Nephron (organoid): ENCODE measurements around the gene MFSD12.

ENCODE experiments used
- H3K27ac Mint-ChIP-seq, 3 experiments: 2 replicates each; pipeline ENCODE4 v1.8.0; 2020; ENCODE audit warnings: mixed read lengths in 3 of 3, mild to moderate bottlenecking in 2 of 3, moderate library complexity in 1 of 3
- H3K27me3 Mint-ChIP-seq: 2 replicates; pipeline ENCODE4 v1.8.0; 2021; ENCODE audit warnings: low read depth, mild to moderate bottlenecking, moderate library complexity, mixed read lengths
- H3K36me3 Mint-ChIP-seq: 2 replicates; pipeline ENCODE4 v1.8.0; 2020; ENCODE audit warnings: low read depth, mixed read lengths
- H3K4me1 Mint-ChIP-seq: 2 replicates; pipeline ENCODE4 v1.8.0; 2020; ENCODE audit warnings: mixed read lengths
- H3K4me3 Mint-ChIP-seq, 3 experiments: 2 replicates each; pipeline ENCODE4 v1.8.0; 2020; ENCODE audit warnings: mild to moderate bottlenecking in 3 of 3, mixed read lengths in 3 of 3, moderate library complexity in 2 of 3
- H3K9me3 Mint-ChIP-seq: 2 replicates; pipeline ENCODE4 v1.8.0; 2020; ENCODE audit warnings: mixed read lengths
- TF ChIP-seq, protein P1 (sequence below), 3 experiments: fragments of 200-600 bp; sonication (generic); IDR thresholded peaks; one replicate each; pipeline ENCODE4 v1.5.0; 2021; ENCODE audit warnings: antibody characterized with exemption in 3 of 3; ENCODE audit not compliant: unreplicated experiment in 3 of 3

The MFSD12 gene

DNA sequence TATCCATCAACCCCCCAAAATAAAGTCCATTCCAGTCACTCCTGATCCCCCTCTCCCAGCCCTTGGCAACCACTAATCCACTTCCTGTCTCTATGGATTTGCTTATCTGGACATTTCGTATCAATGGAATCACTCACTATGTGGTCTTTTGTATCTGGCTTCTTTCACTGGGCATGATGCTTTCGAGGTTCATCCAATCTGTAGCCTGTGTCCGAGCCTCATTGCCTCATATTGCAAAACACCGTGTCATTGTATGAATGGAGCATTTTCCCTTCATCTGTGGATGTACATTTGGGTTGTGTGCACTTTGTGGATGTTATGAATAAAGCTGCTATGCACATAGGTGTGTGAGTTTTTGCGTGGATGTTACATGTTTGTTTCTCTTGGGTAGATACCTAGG lies 52.7 kb downstream of the MFSD12 start:
- H3K4me3 Mint-ChIP-seq, result peak overlapping the region; percentile 58 to 94 (median 89)
- H3K4me1 Mint-ChIP-seq, result peaks cover 32% of the 10 kb centered on the region
- no peaks in the 10 kb centered on the region for H3K9me3 Mint-ChIP-seq
- peak overlapping the region; percentile 24 to 60 (median 46) for H3K27ac Mint-ChIP-seq
- H3K27me3 Mint-ChIP-seq, result no peaks in the 10 kb centered on the region
- peaks cover 9% of the 10 kb centered on the region for H3K36me3 Mint-ChIP-seq
- TF ChIP-seq, protein P1, sequence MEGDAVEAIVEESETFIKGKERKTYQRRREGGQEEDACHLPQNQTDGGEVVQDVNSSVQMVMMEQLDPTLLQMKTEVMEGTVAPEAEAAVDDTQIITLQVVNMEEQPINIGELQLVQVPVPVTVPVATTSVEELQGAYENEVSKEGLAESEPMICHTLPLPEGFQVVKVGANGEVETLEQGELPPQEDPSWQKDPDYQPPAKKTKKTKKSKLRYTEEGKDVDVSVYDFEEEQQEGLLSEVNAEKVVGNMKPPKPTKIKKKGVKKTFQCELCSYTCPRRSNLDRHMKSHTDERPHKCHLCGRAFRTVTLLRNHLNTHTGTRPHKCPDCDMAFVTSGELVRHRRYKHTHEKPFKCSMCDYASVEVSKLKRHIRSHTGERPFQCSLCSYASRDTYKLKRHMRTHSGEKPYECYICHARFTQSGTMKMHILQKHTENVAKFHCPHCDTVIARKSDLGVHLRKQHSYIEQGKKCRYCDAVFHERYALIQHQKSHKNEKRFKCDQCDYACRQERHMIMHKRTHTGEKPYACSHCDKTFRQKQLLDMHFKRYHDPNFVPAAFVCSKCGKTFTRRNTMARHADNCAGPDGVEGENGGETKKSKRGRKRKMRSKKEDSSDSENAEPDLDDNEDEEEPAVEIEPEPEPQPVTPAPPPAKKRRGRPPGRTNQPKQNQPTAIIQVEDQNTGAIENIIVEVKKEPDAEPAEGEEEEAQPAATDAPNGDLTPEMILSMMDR (IDR thresholded peaks at IDR 0.05; ENCODE audit: unreplicated experiment in 3 of 3), result no peak

DNA sequence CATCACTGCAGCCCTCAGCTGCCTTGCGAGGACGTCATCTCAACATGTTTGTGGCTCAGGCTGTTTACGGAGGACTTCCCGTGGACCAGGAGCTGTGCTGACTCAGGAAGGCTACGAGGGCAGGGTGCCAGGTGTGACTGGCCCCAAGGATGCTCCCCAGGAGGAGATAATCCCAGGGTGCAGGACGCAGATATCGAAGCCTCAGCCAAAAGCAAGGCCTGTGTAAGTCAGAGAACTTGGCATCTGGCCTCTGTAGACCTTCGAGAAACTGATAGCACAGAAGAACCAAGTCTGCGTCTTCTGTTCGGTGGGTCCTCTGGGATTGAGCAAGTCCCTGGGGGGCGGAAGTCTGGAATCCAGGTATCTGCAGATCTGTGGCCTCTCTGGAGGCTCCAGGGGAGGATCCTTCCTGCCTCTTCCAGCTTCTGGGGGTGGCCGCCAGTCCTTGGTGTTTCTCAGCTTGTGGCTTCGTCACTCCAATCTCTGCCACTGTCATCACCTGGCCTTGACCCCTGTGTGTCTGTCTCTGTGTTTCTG lies 54.3 kb downstream of the MFSD12 start:
- TF ChIP-seq, protein P1 (IDR thresholded peaks at IDR 0.05; ENCODE audit: unreplicated experiment in 3 of 3), result no peak
- H3K4me3 Mint-ChIP-seq, result peak overlapping the region in 2 of 3 experiments; percentile 30 to 72
- peak overlapping the region in 1 of 3 experiments; percentile 38 for H3K27ac Mint-ChIP-seq
- no peaks in the 10 kb centered on the region for H3K27me3 Mint-ChIP-seq
- no peaks in the 10 kb centered on the region for H3K9me3 Mint-ChIP-seq
- peaks cover 4% of the 10 kb centered on the region for H3K36me3 Mint-ChIP-seq
- peaks cover 29% of the 10 kb centered on the region for H3K4me1 Mint-ChIP-seq

DNA sequence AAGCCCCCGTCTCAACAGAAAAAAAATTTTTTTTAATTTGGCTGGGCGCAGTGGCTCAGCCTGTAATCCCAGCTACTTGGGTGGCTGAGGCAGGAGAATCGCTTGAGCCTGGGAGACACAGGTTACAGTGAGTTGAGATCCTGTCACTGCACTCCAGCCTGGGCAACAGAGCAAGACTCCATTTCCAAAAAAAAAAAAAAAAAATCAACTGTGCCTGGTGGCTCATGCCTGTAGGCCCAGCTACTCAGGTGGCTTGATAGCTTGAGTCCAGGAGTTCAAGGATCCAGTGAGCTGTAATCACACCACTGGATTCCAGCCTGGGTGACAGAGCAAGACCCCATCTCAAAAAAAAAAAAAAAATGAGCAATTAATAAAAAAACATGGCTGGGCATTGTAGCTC lies 55.6 kb downstream of the MFSD12 start:
- H3K4me1 Mint-ChIP-seq, result peaks cover 23% of the 10 kb centered on the region
- no peak overlapping the region for H3K27ac Mint-ChIP-seq
- H3K4me3 Mint-ChIP-seq, result no peak overlapping the region
- peaks cover 14% of the 10 kb centered on the region for H3K36me3 Mint-ChIP-seq
- peaks cover 3% of the 10 kb centered on the region for H3K27me3 Mint-ChIP-seq
- TF ChIP-seq, protein P1 (IDR thresholded peaks at IDR 0.05; ENCODE audit: unreplicated experiment in 3 of 3), result no peak
- H3K9me3 Mint-ChIP-seq, result no peaks in the 10 kb centered on the region

DNA sequence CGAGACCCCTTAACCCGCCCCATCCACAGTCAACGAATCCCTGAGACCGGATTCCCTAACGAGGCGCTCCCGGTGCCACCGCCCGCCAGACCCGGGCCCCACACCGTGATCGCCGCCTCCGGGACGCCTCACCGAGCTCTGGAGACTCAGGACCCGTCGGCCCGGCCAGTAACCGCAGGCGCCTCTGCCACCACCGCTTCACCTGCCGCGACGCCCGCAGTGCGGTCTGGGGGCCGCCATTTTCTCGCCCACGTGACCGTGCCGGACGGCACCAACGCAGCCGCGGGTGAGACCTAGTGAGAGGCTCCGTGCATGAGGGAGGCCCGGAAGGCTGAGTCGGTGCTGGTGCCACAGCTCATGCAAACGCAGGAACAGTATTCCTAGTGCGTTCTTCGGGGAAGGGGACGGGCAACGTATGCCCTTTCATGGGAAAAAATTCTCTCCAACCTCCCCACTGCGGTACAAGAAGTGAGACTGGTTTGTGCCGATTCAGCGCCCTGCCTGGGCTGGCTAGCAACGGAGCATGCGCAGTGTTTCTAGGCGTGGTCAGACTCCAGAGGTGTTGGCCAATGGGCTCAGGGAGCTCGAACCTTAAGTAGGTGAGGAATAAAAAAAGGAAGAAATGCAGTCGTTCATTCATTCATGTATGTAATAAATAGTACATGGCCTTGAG lies 56.8 kb downstream of the MFSD12 start, which contains the start of gene DOHH:
DOHH (minus strand) TSS at position 246 of the 673 bp plus-strand sequence. CDS start 3,860 bp downstream, outside the sequence.
- H3K4me3 Mint-ChIP-seq, result peak within 1 kb of the TSS; percentile 81 to 90 (median 87)
- peak within 1 kb of the TSS; percentile 97 to 99 (median 99) for H3K27ac Mint-ChIP-seq
- H3K36me3 Mint-ChIP-seq, result peaks cover 22% of the 10 kb centered on the region
- TF ChIP-seq, protein P1 (IDR thresholded peaks at IDR 0.05; ENCODE audit: unreplicated experiment in 3 of 3), result no peak
- H3K27me3 Mint-ChIP-seq, result peaks cover 3% of the 10 kb centered on the region
- peaks cover 17% of the 10 kb centered on the region for H3K4me1 Mint-ChIP-seq
- H3K9me3 Mint-ChIP-seq, result no peaks in the 10 kb centered on the region

DNA sequence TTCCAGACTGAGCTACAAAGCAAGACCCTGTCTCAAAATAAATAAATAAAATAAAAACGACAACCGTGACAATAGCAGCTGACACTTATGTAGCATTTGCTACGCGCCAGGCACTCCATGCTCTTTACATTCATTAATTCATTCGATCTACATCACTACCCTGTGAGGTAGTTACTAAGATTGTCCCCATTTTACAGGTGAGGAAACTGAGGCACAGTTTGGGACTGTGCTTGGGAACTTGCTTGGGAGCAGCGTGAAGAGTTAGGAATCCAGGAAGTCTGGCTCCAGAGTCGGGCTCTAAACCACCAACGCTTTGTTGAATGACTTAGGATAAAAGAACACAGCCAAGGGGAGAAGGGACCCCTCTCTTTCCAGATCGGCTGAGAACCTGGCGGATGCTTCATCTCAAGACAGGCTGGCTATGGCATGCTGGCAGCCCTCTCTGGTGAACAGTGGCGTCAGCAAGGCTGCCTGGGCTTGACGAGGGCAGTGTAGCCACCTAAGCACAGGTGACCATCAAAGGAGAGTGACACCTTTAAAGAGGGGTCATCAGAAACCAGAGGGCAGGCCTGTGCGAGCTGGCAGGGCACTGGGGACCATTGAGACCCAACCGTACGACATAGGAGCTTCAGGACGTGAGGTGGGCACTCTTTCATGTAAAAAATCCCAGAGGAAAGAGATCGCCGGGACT lies 57.5 kb downstream of the MFSD12 start:
- Mint-ChIP-seq H3K27me3 (peaks cover 3% of the 10 kb centered on the region), H3K36me3 (peaks cover 28% of the 10 kb centered on the region), H3K4me1 (peaks cover 16% of the 10 kb centered on the region), H3K4me3 (peak overlapping the region; percentile 81 to 90 (median 87)), H3K27ac (peak overlapping the region; percentile 97 to 99 (median 99)), H3K9me3 (no peaks in the 10 kb centered on the region)
- TF ChIP-seq, protein P1 (IDR thresholded peaks at IDR 0.05; ENCODE audit: unreplicated experiment in 3 of 3), result no peak
